ENCODE data around the gene FRZB.
A peak's percentile ranks its signal among the peaks of the same experiment; 100 is the strongest.

The FRZB gene

GRCh38 chr2:182836451-182836850 lies 30.0 kb downstream of the FRZB start:
- no peak for DNase-seq (ENCODE audit: low read depth in 2 of 2)

- DNase-seq (ENCODE audit: low read depth in 2 of 2): no peak
These were observed 32.1 kb downstream of the FRZB start for GRCh38 chr2:182834293-182834692.

GRCh38 chr2:182833084-182833854 lies 33.2 kb downstream of the FRZB start:
- DNase-seq (ENCODE audit: low read depth in 2 of 2): no peak

GRCh38 chr2:182831921-182832320 lies 34.5 kb downstream of the FRZB start:
- no peak for DNase-seq (ENCODE audit: low read depth in 2 of 2)

GRCh38 chr2:182831101-182831500 lies 35.3 kb downstream of the FRZB start:
- DNase-seq (ENCODE audit: low read depth in 2 of 2): no peak

- DNase-seq (ENCODE audit: low read depth in 2 of 2): no peak
These were observed 39.1 kb downstream of the FRZB start for GRCh38 chr2:182827182-182827879.

GRCh38 chr2:182826496-182826895 lies 39.9 kb downstream of the FRZB start:
- no peak for DNase-seq (ENCODE audit: low read depth in 2 of 2)

- DNase-seq (ENCODE audit: low read depth in 2 of 2): no peak
These were observed 40.4 kb downstream of the FRZB start for GRCh38 chr2:182826064-182826463.

- DNase-seq (ENCODE audit: low read depth in 2 of 2): no peak
These were observed 41.7 kb downstream of the FRZB start for GRCh38 chr2:182824767-182825158.

GRCh38 chr2:182824056-182824766 lies 42.2 kb downstream of the FRZB start:
- no peak for DNase-seq (ENCODE audit: low read depth in 2 of 2)

GRCh38 chr2:182822733-182823132 lies 43.7 kb downstream of the FRZB start:
- no peak for DNase-seq (ENCODE audit: low read depth in 2 of 2)

GRCh38 chr2:182821182-182821581 lies 45.3 kb downstream of the FRZB start:
- DNase-seq (ENCODE audit: low read depth in 2 of 2): no peak

- DNase-seq (ENCODE audit: low read depth in 2 of 2): no peak
These were observed 47.0 kb downstream of the FRZB start for GRCh38 chr2:182819412-182819811.

GRCh38 chr2:182818925-182819324 lies 47.5 kb downstream of the FRZB start:
- DNase-seq (ENCODE audit: low read depth in 2 of 2): no peak

GRCh38 chr2:182818501-182818900 lies 47.9 kb downstream of the FRZB start:
- DNase-seq (ENCODE audit: low read depth in 2 of 2): no peak

GRCh38 chr2:182817558-182817957 lies 48.9 kb downstream of the FRZB start:
- DNase-seq (ENCODE audit: low read depth in 2 of 2): no peak

GRCh38 chr2:182816866-182817265 lies 49.6 kb downstream of the FRZB start:
- DNase-seq (ENCODE audit: low read depth in 2 of 2): peak; percentile 19 to 32

- no peak for DNase-seq (ENCODE audit: low read depth in 2 of 2)
These were observed 51.6 kb downstream of the FRZB start for GRCh38 chr2:182814804-182815203.

GRCh38 chr2:182814380-182814779 lies 52.1 kb downstream of the FRZB start:
- DNase-seq (ENCODE audit: low read depth in 2 of 2): no peak

GRCh38 chr2:182810087-182810486 lies 56.4 kb downstream of the FRZB start:
- DNase-seq (ENCODE audit: low read depth in 2 of 2): no peak

- no peak for DNase-seq (ENCODE audit: low read depth in 2 of 2)
These were observed 59.1 kb downstream of the FRZB start for GRCh38 chr2:182807319-182807718.

GRCh38 chr2:182804128-182804527 lies 62.3 kb downstream of the FRZB start:
- DNase-seq (ENCODE audit: low read depth in 2 of 2): no peak

GRCh38 chr2:182798736-182799135 lies 67.7 kb downstream of the FRZB start:
- DNase-seq (ENCODE audit: low read depth in 2 of 2): no peak

Data from fibroblast of skin of left quadriceps (primary cell).